H1 (cell line): ENCODE measurements around the gene SEMA6A. TPM values are rescaled to one million over a fixed set of nuclear protein-coding genes. Genes with fewer than 3 reads are reported as not detected.

ENCODE experiments used
- CTCF ChIA-PET: fragments of 300-600 bp; sonication (Branson Sonifier 250); formaldehyde crosslinking; loops from one replicate; lab custom pipeline; 2021; ENCODE audit not compliant: partially characterized antibody; lab: Charles Lee
- POLR2A ChIA-PET: fragments of 300-600 bp; sonication (Branson Sonifier 250); formaldehyde crosslinking; loops from one replicate; lab custom pipeline; 2021; ENCODE audit warnings: inconsistent platforms; ENCODE audit not compliant: partially characterized antibody; lab: Charles Lee
- DNase-seq, 2 experiments: peaks; one replicate each; pipeline versions ENCODE4 v3.0.0 to v3.0.0-alpha.2; 2010 to 2022; ENCODE audit warnings: low spot score in 2 of 2, low read depth in 1 of 2, mixed read lengths in 1 of 2
- FAIRE-seq: peaks from 2 replicates; lab custom pipeline; 2011; peaks lifted over from hg19 to GRCh38; lab: Jason Lieb, UNC
- H2AFZ ChIP-seq: 2 replicates; pipeline ENCODE4 v1.8.1; 2012; ENCODE audit warnings: low read length, inconsistent platforms
- H2AK5ac ChIP-seq: 2 replicates; pipeline ENCODE4 v1.6.1; 2013; ENCODE audit warnings: low read depth, low read length
- H2BK120ac ChIP-seq: replicated peaks from 2 replicates; pipeline ENCODE3; 2013; ENCODE audit warnings: low read depth, low read length, inconsistent platforms
- H2BK12ac ChIP-seq: 2 replicates; pipeline ENCODE4 v1.6.1; 2013; ENCODE audit warnings: low read depth, low read length
- H2BK15ac ChIP-seq: 2 replicates; pipeline ENCODE4 v1.6.1; 2013; ENCODE audit warnings: low read length
- H2BK20ac ChIP-seq: 2 replicates; pipeline ENCODE4 v1.6.1; 2013; ENCODE audit warnings: low read length
- H2BK5ac ChIP-seq: 2 replicates; pipeline ENCODE4 v1.6.1; 2013; ENCODE audit warnings: low read depth, low read length
- H3K14ac ChIP-seq: 2 replicates; pipeline ENCODE4 v1.6.1; 2013; ENCODE audit warnings: inconsistent platforms; ENCODE audit not compliant: insufficient read length
- H3K18ac ChIP-seq: 2 replicates; pipeline ENCODE4 v1.6.1; 2013; ENCODE audit warnings: low read length; ENCODE audit errors: extremely low read depth
- H3K23ac ChIP-seq: 2 replicates; pipeline ENCODE4 v1.6.1; 2013; ENCODE audit warnings: inconsistent platforms; ENCODE audit not compliant: insufficient read length
- H3K23me2 ChIP-seq: 2 replicates; pipeline ENCODE4 v1.6.1; 2013; ENCODE audit warnings: low read depth, low read length
- H3K27ac ChIP-seq: 2 replicates; pipeline ENCODE4 v1.6.1; 2011; ENCODE audit warnings: low read depth, low read length, inconsistent platforms
- H3K27me3 ChIP-seq, 4 experiments: replicated peaks in 1 of 4; 1 replicate in 1 of 4; 2 replicates in 3 of 4; pipeline versions ENCODE4 v1.6.1 to v1.8.1; 2011 to 2013; ENCODE audit warnings: low read length in 3 of 4, mild to moderate bottlenecking in 3 of 4, inconsistent platforms in 2 of 4, mixed read lengths in 2 of 4, moderate library complexity in 1 of 4; ENCODE audit not compliant: control insufficient read depth in 3 of 4, insufficient read depth in 3 of 4; ENCODE audit errors: extremely low read depth in 1 of 4
- H3K36me3 ChIP-seq, 4 experiments: 2 replicates each; pipeline versions ENCODE4 v1.6.1 to v1.8.1; 2011 to 2013; ENCODE audit warnings: mild to moderate bottlenecking in 4 of 4, low read length in 3 of 4, moderate library complexity in 2 of 4, control low read depth in 1 of 4, inconsistent platforms in 1 of 4; ENCODE audit not compliant: insufficient read depth in 4 of 4, control insufficient read depth in 2 of 4
- H3K4ac ChIP-seq: replicated peaks from 2 replicates; pipeline ENCODE3; 2013; ENCODE audit warnings: low read length, low read depth, mixed read lengths, inconsistent platforms; ENCODE audit not compliant: insufficient read length
- H3K4me1 ChIP-seq, 4 experiments: replicated peaks in 1 of 4; 1 replicate in 1 of 4; 2 replicates in 3 of 4; pipeline versions ENCODE4 v1.6.1 to v1.8.1; 2011 to 2013; ENCODE audit warnings: low read length in 3 of 4, inconsistent platforms in 2 of 4, mixed read lengths in 1 of 4; ENCODE audit not compliant: insufficient read depth in 4 of 4, control insufficient read depth in 3 of 4
- H3K4me2 ChIP-seq, 2 experiments: 2 replicates each; pipeline versions ENCODE4 v1.6.1 to v1.8.1; 2011 to 2013; ENCODE audit warnings: low read depth in 2 of 2, low read length in 2 of 2, control low read depth in 1 of 2, inconsistent platforms in 1 of 2, mild to moderate bottlenecking in 1 of 2; ENCODE audit not compliant: insufficient read depth in 1 of 2
- H3K4me3 ChIP-seq, 4 experiments: fragments of 200-600, 300-600 bp in 1 of 4; sonication (generic), shearing (Covaris generic), sonication (Bioruptor Twin) in 1 of 4; 2 replicates each; pipeline versions ENCODE4 v1.5.1 to v1.8.1; 2011 to 2016; ENCODE audit warnings: low read length in 4 of 4, low read depth in 3 of 4, control low read depth in 2 of 4, inconsistent platforms in 2 of 4, mild to moderate bottlenecking in 2 of 4, mixed read lengths in 1 of 4, moderate library complexity in 1 of 4; ENCODE audit not compliant: insufficient read depth in 2 of 4; ENCODE audit errors: extremely low read depth in 1 of 4
- H3K56ac ChIP-seq: replicated peaks from 2 replicates; pipeline ENCODE3; 2013; ENCODE audit warnings: low read depth, mild to moderate bottlenecking, mixed read lengths, low read length, inconsistent platforms; ENCODE audit not compliant: insufficient read length
- H3K79me1 ChIP-seq: 2 replicates; pipeline ENCODE4 v1.6.1; 2013; ENCODE audit warnings: low read depth, low read length, control low read depth
- H3K79me2 ChIP-seq, 2 experiments: 2 replicates each; pipeline versions ENCODE4 v1.6.1 to v1.8.1; 2012 to 2013; ENCODE audit warnings: low read length in 2 of 2, mild to moderate bottlenecking in 2 of 2, inconsistent platforms in 1 of 2; ENCODE audit not compliant: insufficient read depth in 2 of 2, control insufficient read depth in 1 of 2
- H3K9ac ChIP-seq, 4 experiments: replicated peaks in 1 of 4; 1 replicate in 1 of 4; 2 replicates in 3 of 4; pipeline versions ENCODE4 v1.6.1 to v1.8.1; 2011 to 2013; ENCODE audit warnings: low read depth in 3 of 4, low read length in 3 of 4, control low read depth in 2 of 4, mild to moderate bottlenecking in 2 of 4, moderate library complexity in 2 of 4, inconsistent platforms in 1 of 4; ENCODE audit errors: extremely low read depth in 1 of 4
- H3K9me3 ChIP-seq, 2 experiments: 2 replicates each; pipeline versions ENCODE4 v1.6.1 to v1.8.1; 2012 to 2013; ENCODE audit warnings: mild to moderate bottlenecking in 2 of 2, moderate library complexity in 2 of 2, control low read depth in 1 of 2, inconsistent platforms in 1 of 2, low read depth in 1 of 2, low read length in 1 of 2, mixed read lengths in 1 of 2; ENCODE audit not compliant: insufficient read depth in 2 of 2
- H4K20me1 ChIP-seq, 2 experiments: replicated peaks in 1 of 2; 2 replicates each; pipeline versions ENCODE3 to v1.8.1; 2011 to 2013; ENCODE audit warnings: inconsistent platforms in 2 of 2, low read length in 2 of 2, mild to moderate bottlenecking in 1 of 2; ENCODE audit not compliant: insufficient read depth in 2 of 2, control insufficient read depth in 1 of 2
- H4K5ac ChIP-seq: 2 replicates; pipeline ENCODE4 v1.6.1; 2013; ENCODE audit warnings: low read length, low read depth, mixed read lengths, inconsistent platforms; ENCODE audit not compliant: insufficient read length
- H4K8ac ChIP-seq: 2 replicates; pipeline ENCODE4 v1.8.0; 2013; ENCODE audit warnings: mild to moderate bottlenecking, moderate library complexity, low read length, inconsistent platforms; ENCODE audit not compliant: insufficient read depth; ENCODE audit errors: extremely low read depth
- H4K91ac ChIP-seq: replicated peaks from 2 replicates; pipeline ENCODE3; 2013; ENCODE audit warnings: low read length, mixed read lengths, inconsistent platforms; ENCODE audit not compliant: insufficient read length
- CTCF ChIP-seq, 3 experiments: IDR thresholded peaks; 1 replicate in 2 of 3; 2 replicates in 1 of 3; pipeline versions ENCODE4 v1.5.1 to v1.6.1; 2011; ENCODE audit warnings: low read length in 3 of 3, mild to moderate bottlenecking in 3 of 3, inconsistent platforms in 2 of 3, low read depth in 1 of 3, moderate library complexity in 1 of 3; ENCODE audit not compliant: insufficient read depth in 1 of 3; ENCODE audit errors: control extremely low read depth in 1 of 3
- PHF8 ChIP-seq: fragments of 200-600 bp; sonication (generic); conservative IDR thresholded peaks from 2 replicates; pipeline ENCODE4 v1.7.1; 2012; ENCODE audit warnings: low read depth, mild to moderate bottlenecking, inconsistent platforms, low read length, moderate library complexity
- RAD21 ChIP-seq, 2 experiments: IDR thresholded peaks in 1 of 2; conservative IDR thresholded peaks in 1 of 2; 2 replicates each; pipeline ENCODE4 v1.6.1; 2011; ENCODE audit warnings: low read depth in 2 of 2, low read length in 2 of 2, improper control_type of control experiment in 1 of 2, inconsistent platforms in 1 of 2, mild to moderate bottlenecking in 1 of 2, moderate library complexity in 1 of 2
- TEAD4 ChIP-seq: IDR thresholded peaks from 2 replicates; pipeline ENCODE4 v1.6.1; 2012; ENCODE audit warnings: low read depth, low read length, inconsistent platforms, mixed read lengths
- WGBS, 2 experiments: shearing (Covaris generic) in 1 of 2; methylation state at CpG; one replicate each; pipeline versions ENCODE4 v1.1.6 to v1.1.7; 2013 to 2015; ENCODE audit warnings: low lambda C conversion rate in 2 of 2, mixed read lengths in 2 of 2, inconsistent platforms in 1 of 2, low coverage in 1 of 2, missing lambda C conversion rate in 1 of 2; ENCODE audit not compliant: insufficient replicate concordance in 2 of 2, insufficient coverage in 1 of 2, insufficient read length in 1 of 2; ENCODE audit errors: extremely low coverage in 1 of 2, missing lambda C conversion rate in 1 of 2; 5-methylcytosine and 5-hydroxymethylcytosine counted together
- polyA plus RNA-seq, 7 experiments: library from polyadenylated mRNA; depleted of rRNA in 3 of 7; stranded (reverse) in 5 of 7; unstranded in 2 of 7; fragments of >200 nt in 5 of 7; fragments of 200-250 nt in 2 of 7; gene quantifications; 1 replicate in 5 of 7; 2 replicates in 1 of 7; 4 replicates in 1 of 7; pipeline versions ENCODE4 v1.2.1 to v1.2.3, GENCODE V29; 2011 to 2013; ENCODE audit warnings: missing spikeins in 2 of 7, mixed read lengths in 2 of 7
- total RNA-seq: library from RNA; stranded (reverse); fragmentation: NEBNext Ultra II Directional; extraction: Animal tissue kit (Norgen Biotek cat#: 25700); gene quantifications from 2 replicates; pipeline ENCODE4 v1.2.1, GENCODE V29; 2021

The SEMA6A gene
- total and polyA plus RNA-seq, 2 of the 8 experiments (the other 6 are each of a cell fraction or from before 2014, with no cell fraction given): 78.3 to 277 TPM

- Histone ChIP-seq H3K4ac (no peak overlapping the region), H3K36me3 (peaks cover 10 to 71% (median 37%) of the 10 kb centered on the region in 4 experiments), H2BK5ac (no peak overlapping the region), H3K14ac (no peak overlapping the region), H4K8ac (no peak overlapping the region), H3K27ac (no peak overlapping the region), H4K91ac (no peak overlapping the region), H2BK120ac (no peak overlapping the region), H2BK15ac (no peak overlapping the region), H3K23ac (no peak overlapping the region), H4K20me1 (peaks cover 9 to 10% of the 10 kb centered on the region in 2 experiments), H4K5ac (no peak overlapping the region), H3K4me1 (peaks cover 3 to 9% (median 6%) of the 10 kb centered on the region in 4 experiments; a peak in 5 of 7 replicates), H2AK5ac (no peak overlapping the region), H2AFZ (no peak overlapping the region), H3K27me3 (no peaks in the 10 kb centered on the region), H3K4me3 (no peak overlapping the region), H2BK12ac (no peak overlapping the region), H3K9ac (no peak overlapping the region), H3K4me2 (no peak overlapping the region), H3K18ac (no peak overlapping the region), H3K56ac (no peak overlapping the region), H3K23me2 (no peaks in the 10 kb centered on the region; the same call in 1 of the 2 replicates), H3K9me3 (no peaks in the 10 kb centered on the region), H3K79me1 (peaks cover 2% of the 10 kb centered on the region; the same call in 1 of the 2 replicates), H2BK20ac (no peak overlapping the region), H3K79me2 (peaks cover 16 to 94% of the 10 kb centered on the region in 2 experiments; a peak in 3 of 4 replicates)
- no peak for DNase-seq
- WGBS, 2 experiments: 73% methylated on average over 3 of the region's 3 CpGs; no CpG with 5 or more reads in 1 of the 2 experiments
- FAIRE-seq: no peak
- CTCF ChIA-PET: interaction anchor here (1.1 kb wide), 1 partner anchor 34 kb away, joined by 3 read pairs; no protein-coding TSS in a partner anchor
- POLR2A ChIA-PET: no interaction called here
- TF ChIP-seq TEAD4: no peak
- TF ChIP-seq CTCF (IDR thresholded peaks at IDR 0.05; ENCODE audit: control extremely low read depth in 1 of 3, insufficient read depth in 1 of 3, low read depth in 1 of 3, low read length in 3 of 3): no peak
- TF ChIP-seq RAD21 (IDR thresholded peaks at IDR 0.05 in 1 of 2, conservative IDR thresholded peaks at IDR 0.05 in 1 of 2; ENCODE audit: low read depth in 2 of 2, low read length in 2 of 2): no peak
- no peak for TF ChIP-seq PHF8
Measured at GRCh38 chr5:116502616-116503015, 72.0 kb downstream of the SEMA6A start.
